Measurements from ENCODE around the gene UBE2G2.

GRCh38 chr21:44763451-44764318 lies 37.9 kb downstream of the UBE2G2 start:
- no peak for TF ChIP-seq CTCF (IDR thresholded peaks at IDR 0.05; ENCODE audit: low read depth, low read length, missing input control)
- no peak for TF ChIP-seq YY1 (IDR thresholded peaks at IDR 0.05)
